H1 (cell line): ENCODE data around the gene RAB10. TPM values are rescaled to one million over a fixed set of nuclear protein-coding genes. Genes with fewer than 3 reads are reported as not detected.

Experiments
- CEBPB ChIP-seq: IDR thresholded peaks from 2 replicates; pipeline ENCODE4 v1.6.1; 2012; ENCODE audit warnings: low read depth, low read length
- KDM1A ChIP-seq: fragments of 200-600, 300-600 bp; sonication (generic); IDR thresholded peaks from 2 replicates; pipeline ENCODE4 v1.7.1; 2016; ENCODE audit warnings: mild to moderate bottlenecking, low read length, borderline replicate concordance
- KDM5A ChIP-seq: fragments of 200-600 bp; IDR thresholded peaks from 2 replicates; pipeline ENCODE4 v1.7.1; 2012; ENCODE audit warnings: mild to moderate bottlenecking, low read length, inconsistent platforms, mixed read lengths
- TCF12 ChIP-seq: IDR thresholded peaks from 2 replicates; pipeline ENCODE4 v1.6.1; 2011; ENCODE audit warnings: low read depth, mild to moderate bottlenecking, low read length
- USF2 ChIP-seq: IDR thresholded peaks from 2 replicates; pipeline ENCODE4 v1.6.1; 2011; ENCODE audit warnings: low read length, improper control_type of control experiment
- polyA plus RNA-seq, 7 experiments: library from polyadenylated mRNA; depleted of rRNA in 3 of 7; stranded (reverse) in 5 of 7; unstranded in 2 of 7; fragments of >200 nt in 5 of 7; fragments of 200-250 nt in 2 of 7; gene quantifications; 1 replicate in 5 of 7; 2 replicates in 1 of 7; 4 replicates in 1 of 7; pipeline versions ENCODE4 v1.2.1 to v1.2.3, GENCODE V29; 2011 to 2013; ENCODE audit warnings: missing spikeins in 2 of 7, mixed read lengths in 2 of 7
- total RNA-seq: library from RNA; stranded (reverse); fragmentation: NEBNext Ultra II Directional; extraction: Animal tissue kit (Norgen Biotek cat#: 25700); gene quantifications from 2 replicates; pipeline ENCODE4 v1.2.1, GENCODE V29; 2021

Gene RAB10
- total and polyA plus RNA-seq, 2 of the 8 experiments (the other 6 are each of a cell fraction or from before 2014, with no cell fraction given) = 42.6 to 136 TPM

DNA sequence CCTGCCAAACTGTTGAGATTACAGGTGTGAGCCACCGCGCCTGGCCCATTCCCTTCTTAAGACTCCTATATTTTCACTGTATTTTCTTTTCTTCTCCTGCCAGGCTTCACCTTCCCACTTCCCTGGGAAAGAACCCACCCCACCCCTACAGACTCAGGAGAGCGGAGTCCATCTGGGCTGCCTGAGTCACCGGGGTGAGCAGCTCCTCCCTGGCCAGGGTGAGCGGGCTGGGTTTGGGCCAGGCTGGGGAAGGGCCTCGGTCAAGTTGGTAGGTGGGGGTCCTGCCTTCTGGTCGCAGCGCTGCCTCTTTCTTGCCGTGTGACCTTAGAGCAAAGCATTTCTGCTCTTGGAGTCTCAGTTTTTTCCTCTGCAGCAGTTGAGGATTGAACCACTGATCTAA, 136.9 kb downstream of the RAB10 start (continued):
- TF ChIP-seq KDM5A (no peak), USF2 (no peak), KDM1A (no peak), TCF12 (no peak), CEBPB (no peak)
- TF ChIP-seq, all 59 proteins: peak for 0
